Fibroblast of lung (primary cell): Measurements from ENCODE around the gene SLC13A3. TPM values are rescaled to one million over a fixed set of nuclear protein-coding genes. Genes with fewer than 3 reads are reported as not detected.

Source experiments
- DNase-seq, 2 donors: peaks; one replicate each; pipeline versions ENCODE4 v3.0.0 to v3.0.0-alpha.2; 2010; ENCODE audit warnings: low read depth in 2 of 2
- H2AFZ ChIP-seq: 2 replicates; pipeline ENCODE4 v1.5.1; 2012; ENCODE audit warnings: low read length, control low read depth, inconsistent platforms
- H3K27ac ChIP-seq: 2 replicates; pipeline ENCODE4 v1.5.1; 2011; ENCODE audit warnings: low read length, control low read depth; ENCODE audit not compliant: insufficient read depth
- H3K27me3 ChIP-seq: 2 replicates; pipeline ENCODE4 v1.5.1; 2011; ENCODE audit warnings: mild to moderate bottlenecking, low read length; ENCODE audit not compliant: control insufficient read depth, insufficient read depth
- H3K36me3 ChIP-seq: 2 replicates; pipeline ENCODE4 v1.5.1; 2011; ENCODE audit warnings: low read length; ENCODE audit not compliant: control insufficient read depth, insufficient read depth
- H3K4me1 ChIP-seq: 2 replicates; pipeline ENCODE4 v1.5.1; 2011; ENCODE audit warnings: low read length; ENCODE audit not compliant: control insufficient read depth, insufficient read depth; ENCODE audit errors: extremely low read depth
- H3K4me2 ChIP-seq: 2 replicates; pipeline ENCODE4 v1.5.1; 2011; ENCODE audit warnings: low read length, control low read depth; ENCODE audit not compliant: insufficient read depth; ENCODE audit errors: extremely low read depth
- H3K4me3 ChIP-seq, 4 experiments: fragments of 200-600 bp in 1 of 4; sonication (generic) in 1 of 4; replicated peaks in 1 of 4; 2 replicates each; pipeline ENCODE4 v1.5.1; 2011 to 2016; ENCODE audit warnings: low read length in 4 of 4, low read depth in 3 of 4, mild to moderate bottlenecking in 3 of 4, control low read depth in 2 of 4, inconsistent platforms in 1 of 4, mixed read lengths in 1 of 4; ENCODE audit not compliant: insufficient read depth in 1 of 4; ENCODE audit errors: control extremely low read depth in 1 of 4
- H3K79me2 ChIP-seq: 2 replicates; pipeline ENCODE4 v1.5.1; 2012; ENCODE audit warnings: mild to moderate bottlenecking, low read length, inconsistent platforms; ENCODE audit not compliant: control insufficient read depth, insufficient read depth
- H3K9ac ChIP-seq: 2 replicates; pipeline ENCODE4 v1.5.1; 2011; ENCODE audit warnings: mild to moderate bottlenecking, low read length, control low read depth; ENCODE audit not compliant: insufficient read depth
- H3K9me3 ChIP-seq: 2 replicates; pipeline ENCODE4 v1.5.1; 2012; ENCODE audit warnings: low read depth, low read length; ENCODE audit not compliant: control insufficient read depth, insufficient read depth
- H4K20me1 ChIP-seq: 2 replicates; pipeline ENCODE4 v1.5.1; 2011; ENCODE audit warnings: low read length; ENCODE audit not compliant: control insufficient read depth, insufficient read depth; ENCODE audit errors: extremely low read depth
- EZH2 ChIP-seq: IDR thresholded peaks from 2 replicates; pipeline ENCODE4 v1.5.1; 2012; ENCODE audit warnings: low read length, control low read depth, mild to moderate bottlenecking; ENCODE audit errors: missing control alignments
- polyA plus RNA-seq, 2 donors: library from polyadenylated mRNA; depleted of rRNA in 1 of 2; stranded (reverse) in 1 of 2; unstranded in 1 of 2; fragments of >200 nt; gene quantifications; 2 replicates each; pipeline ENCODE4 v1.2.1, GENCODE V29; 2011 to 2012; ENCODE audit warnings: missing spikeins in 1 of 2
- total RNA-seq: library from RNA; depleted of rRNA; stranded (reverse); fragments of >200 nt; gene quantifications from 2 replicates; pipeline ENCODE4 v1.2.1, GENCODE V29; 2014
- TF ChIP-seq, protein P1 (sequence below), 2 donors: IDR thresholded peaks in 1 of 2; conservative IDR thresholded peaks in 1 of 2; 1 replicate in 1 of 2; 2 replicates in 1 of 2; pipeline ENCODE4 v1.5.1; 2011 to 2012; ENCODE audit warnings: low read length in 2 of 2, control low read depth in 1 of 2, inconsistent platforms in 1 of 2, low read depth in 1 of 2, mild to moderate bottlenecking in 1 of 2

The SLC13A3 gene
- total and polyA plus RNA-seq, 2 donors (not counting 1 experiment from before 2014, with no cell fraction given) = 2.2 to 5.6 TPM

DNA sequence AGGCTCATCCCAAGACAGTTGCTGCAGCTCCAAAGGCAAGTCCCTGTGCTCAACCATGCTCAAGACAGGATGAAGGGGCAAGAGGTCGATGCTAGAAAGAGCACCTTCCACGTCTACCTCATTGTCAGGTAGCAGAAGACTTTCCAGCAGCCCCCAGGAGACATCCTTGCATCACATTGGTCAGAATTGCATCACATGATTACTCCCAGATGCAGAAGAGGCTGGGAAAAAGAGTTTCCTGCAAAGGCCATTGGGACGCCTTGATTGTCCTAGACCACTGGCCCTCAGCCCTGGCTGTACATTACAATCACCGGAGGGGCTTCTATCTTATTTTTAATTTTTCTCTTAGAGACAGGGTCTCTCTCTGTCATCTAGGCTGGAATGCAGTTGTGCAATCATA lies 120.6 kb downstream of the SLC13A3 start:
- H3K9me3 ChIP-seq = no peaks in the 10 kb centered on the region
- no peak overlapping the region for H3K4me3 ChIP-seq
- no peaks in the 10 kb centered on the region for H3K4me1 ChIP-seq
- TF ChIP-seq, protein P1, sequence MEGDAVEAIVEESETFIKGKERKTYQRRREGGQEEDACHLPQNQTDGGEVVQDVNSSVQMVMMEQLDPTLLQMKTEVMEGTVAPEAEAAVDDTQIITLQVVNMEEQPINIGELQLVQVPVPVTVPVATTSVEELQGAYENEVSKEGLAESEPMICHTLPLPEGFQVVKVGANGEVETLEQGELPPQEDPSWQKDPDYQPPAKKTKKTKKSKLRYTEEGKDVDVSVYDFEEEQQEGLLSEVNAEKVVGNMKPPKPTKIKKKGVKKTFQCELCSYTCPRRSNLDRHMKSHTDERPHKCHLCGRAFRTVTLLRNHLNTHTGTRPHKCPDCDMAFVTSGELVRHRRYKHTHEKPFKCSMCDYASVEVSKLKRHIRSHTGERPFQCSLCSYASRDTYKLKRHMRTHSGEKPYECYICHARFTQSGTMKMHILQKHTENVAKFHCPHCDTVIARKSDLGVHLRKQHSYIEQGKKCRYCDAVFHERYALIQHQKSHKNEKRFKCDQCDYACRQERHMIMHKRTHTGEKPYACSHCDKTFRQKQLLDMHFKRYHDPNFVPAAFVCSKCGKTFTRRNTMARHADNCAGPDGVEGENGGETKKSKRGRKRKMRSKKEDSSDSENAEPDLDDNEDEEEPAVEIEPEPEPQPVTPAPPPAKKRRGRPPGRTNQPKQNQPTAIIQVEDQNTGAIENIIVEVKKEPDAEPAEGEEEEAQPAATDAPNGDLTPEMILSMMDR (conservative IDR thresholded peaks at IDR 0.05 in 1 of 2, IDR thresholded peaks at IDR 0.05 in 1 of 2; ENCODE audit: low read depth in 1 of 2, low read length in 2 of 2) = no peak
- no peaks in the 10 kb centered on the region for H3K27me3 ChIP-seq
- no peak overlapping the region for H2AFZ ChIP-seq
- no peak overlapping the region for H3K9ac ChIP-seq
- H3K79me2 ChIP-seq = no peaks in the 10 kb centered on the region
- no peak overlapping the region for H3K4me2 ChIP-seq
- H4K20me1 ChIP-seq = no peaks in the 10 kb centered on the region
- no peak overlapping the region for H3K27ac ChIP-seq
- DNase-seq = no peak
- no peaks in the 10 kb centered on the region for H3K36me3 ChIP-seq

DNA sequence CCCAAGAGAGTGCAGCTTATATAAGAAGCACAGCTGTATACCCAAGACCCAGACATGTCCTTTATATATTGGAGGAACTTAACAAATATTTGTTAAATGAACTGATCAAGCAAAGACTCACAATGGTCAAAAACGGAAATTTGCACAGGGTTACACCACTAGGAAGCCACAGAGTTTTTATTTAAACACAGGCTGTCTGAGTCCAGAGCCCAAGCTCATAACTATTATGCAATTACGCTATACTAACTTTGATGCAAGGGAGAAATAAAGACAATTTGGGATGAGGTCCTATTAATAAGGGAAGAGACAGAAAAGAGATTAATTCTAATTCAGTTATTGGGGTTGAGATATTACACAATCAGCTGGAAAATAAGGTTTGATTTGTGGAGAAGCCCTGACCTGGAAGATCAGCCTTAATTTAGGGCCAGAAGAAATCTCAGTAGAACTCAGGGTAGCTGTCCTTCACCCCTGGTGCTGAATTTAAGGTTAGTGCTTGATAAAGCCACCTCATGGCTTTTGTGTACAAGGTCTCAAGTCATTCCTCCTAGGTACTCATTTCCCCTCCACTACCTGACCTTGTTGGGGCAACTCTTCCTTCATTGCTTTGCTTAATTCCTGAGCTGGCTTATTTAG lies 127.4 kb downstream of the SLC13A3 start:
- Histone ChIP-seq H3K27me3 (no peaks in the 10 kb centered on the region), H3K27ac (no peak overlapping the region), H3K9me3 (no peaks in the 10 kb centered on the region), H3K4me3 (no peak overlapping the region), H2AFZ (no peak overlapping the region), H4K20me1 (no peaks in the 10 kb centered on the region), H3K9ac (no peak overlapping the region), H3K4me2 (no peak overlapping the region), H3K79me2 (no peaks in the 10 kb centered on the region), H3K4me1 (no peaks in the 10 kb centered on the region), H3K36me3 (no peaks in the 10 kb centered on the region)
- DNase-seq = peak; percentile 8 to 24
- TF ChIP-seq, protein P1 (conservative IDR thresholded peaks at IDR 0.05 in 1 of 2, IDR thresholded peaks at IDR 0.05 in 1 of 2; ENCODE audit: low read depth in 1 of 2, low read length in 2 of 2) = no peak
- no peak for TF ChIP-seq EZH2

DNA sequence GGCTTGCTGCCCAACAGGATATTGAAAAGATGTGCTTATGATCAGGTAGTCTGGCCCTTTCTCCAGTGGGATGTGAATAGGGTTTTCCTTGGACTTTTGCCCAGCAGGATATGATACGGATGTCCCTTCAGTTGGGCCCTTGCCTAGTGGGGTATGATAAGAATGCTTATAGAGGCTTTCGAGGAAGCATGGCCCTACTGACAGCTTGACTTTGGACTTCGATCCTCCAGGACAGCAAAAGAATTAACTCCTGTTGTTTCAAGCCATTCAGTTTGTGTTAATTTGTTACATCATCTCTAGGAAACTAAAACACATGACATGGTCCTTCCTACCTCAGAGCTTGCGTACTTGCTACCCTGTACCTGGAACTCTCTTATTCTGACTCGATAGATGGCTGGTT lies 128.2 kb downstream of the SLC13A3 start:
- H2AFZ ChIP-seq = no peak overlapping the region
- no peaks in the 10 kb centered on the region for H4K20me1 ChIP-seq
- no peak overlapping the region for H3K4me2 ChIP-seq
- H3K9ac ChIP-seq = no peak overlapping the region
- H3K4me1 ChIP-seq = no peaks in the 10 kb centered on the region
- TF ChIP-seq, protein P1 (conservative IDR thresholded peaks at IDR 0.05 in 1 of 2, IDR thresholded peaks at IDR 0.05 in 1 of 2; ENCODE audit: low read depth in 1 of 2, low read length in 2 of 2) = no peak
- TF ChIP-seq EZH2 = no peak
- H3K9me3 ChIP-seq = no peaks in the 10 kb centered on the region
- no peak overlapping the region for H3K4me3 ChIP-seq
- no peaks in the 10 kb centered on the region for H3K79me2 ChIP-seq
- no peaks in the 10 kb centered on the region for H3K36me3 ChIP-seq
- H3K27ac ChIP-seq = no peak overlapping the region
- no peaks in the 10 kb centered on the region for H3K27me3 ChIP-seq
- no peak for DNase-seq
